LNCaP clone FGC (cell line): ENCODE data around the gene GPD1L.

Experiments
- DNase-seq: peaks from one replicate; pipeline ENCODE4 v3.0.0-alpha.2; 2011; ENCODE audit warnings: low read depth
- H3K4me3 ChIP-seq: 2 replicates; pipeline ENCODE4 v1.5.1; 2011; ENCODE audit warnings: mild to moderate bottlenecking, low read depth, low read length, control low read depth
- CTCF ChIP-seq: IDR thresholded peaks from 2 replicates; pipeline ENCODE4 v1.5.1; 2012; ENCODE audit warnings: mild to moderate bottlenecking; ENCODE audit not compliant: control insufficient read depth, insufficient read depth; ENCODE audit errors: extremely low read depth

The GPD1L gene

DNA sequence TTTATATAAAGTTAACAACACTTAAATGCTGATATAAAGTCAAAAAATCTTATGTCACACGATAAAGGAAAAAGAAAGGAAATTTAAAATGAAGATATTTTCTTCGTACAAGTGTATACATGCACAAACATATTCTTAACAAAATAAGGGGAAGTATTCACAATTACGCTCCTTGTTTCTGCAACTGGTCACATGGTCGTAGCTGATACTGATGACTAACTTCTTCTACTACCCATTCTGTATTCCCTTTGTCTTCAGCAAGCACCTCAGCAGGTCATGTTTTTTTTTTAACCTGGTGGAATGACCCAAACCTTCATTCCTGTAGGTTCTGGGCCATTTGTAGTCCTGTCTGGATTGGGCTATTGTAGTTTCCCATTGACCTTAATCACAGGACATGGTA, 102.0 kb downstream of the GPD1L start:
- TF ChIP-seq CTCF, result no peak
- DNase-seq, result no peak
- H3K4me3 ChIP-seq, result no peak overlapping the region

GRCh38 chr3:32215185-32215584, 108.8 kb downstream of the GPD1L start:
- DNase-seq, result no peak
- H3K4me3 ChIP-seq, result no peak overlapping the region
- no peak for TF ChIP-seq CTCF

DNA sequence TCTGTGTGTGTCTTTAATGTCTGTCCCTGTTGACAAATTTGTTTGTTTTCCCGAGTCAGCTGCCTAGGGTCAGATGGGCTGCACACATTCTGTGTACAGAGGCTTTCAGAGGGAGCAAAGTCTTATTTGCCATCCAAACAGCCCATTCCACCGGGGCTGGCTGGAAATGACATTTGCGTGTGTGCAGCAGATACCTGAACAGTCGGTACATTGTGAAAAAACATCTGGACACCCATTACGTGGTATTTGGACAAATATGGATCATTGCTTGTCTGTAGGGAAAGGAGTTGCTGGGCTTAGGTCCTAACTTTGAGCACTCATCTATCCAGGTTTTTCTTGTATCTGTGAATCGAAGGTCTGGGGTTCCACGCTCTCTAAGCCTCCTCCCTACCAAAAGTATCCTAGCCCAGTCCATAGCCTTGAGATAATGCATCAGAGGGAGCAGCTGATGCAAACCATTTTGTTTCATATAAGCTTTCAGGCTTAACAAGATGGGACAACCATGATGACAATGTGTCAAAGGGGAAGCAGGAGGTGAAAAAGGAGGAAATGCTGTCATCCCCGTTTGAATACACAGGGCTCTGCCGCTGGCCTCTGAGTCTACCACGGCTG, 109.9 kb downstream of the GPD1L start:
- TF ChIP-seq CTCF, result no peak
- DNase-seq, result no peak
- H3K4me3 ChIP-seq, result no peak overlapping the region

DNA sequence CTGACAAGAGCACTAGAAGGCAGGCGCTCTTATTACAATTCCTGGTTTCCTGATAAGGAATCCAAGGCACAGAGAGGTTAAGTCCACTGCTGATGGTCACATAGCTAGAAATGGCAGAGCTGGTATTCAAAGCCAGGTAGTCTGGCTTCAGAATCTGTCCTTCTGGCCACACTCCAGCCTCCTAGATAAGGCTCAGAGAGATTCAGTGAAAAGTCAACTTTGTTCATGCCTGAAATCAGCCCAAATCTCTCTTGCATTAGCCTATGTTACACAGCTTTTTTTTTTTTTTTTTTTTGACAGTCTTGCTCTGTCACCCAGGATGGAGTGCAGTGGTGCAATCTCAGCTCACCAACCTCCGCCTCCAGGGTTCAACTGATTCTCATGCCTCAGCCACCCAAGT, 110.9 kb downstream of the GPD1L start:
- no peak for DNase-seq
- H3K4me3 ChIP-seq, result no peak overlapping the region
- no peak for TF ChIP-seq CTCF
